Embryonic facial prominence (tissue), 1 donor: ENCODE results near the gene MICB.
"Not testable (repeated sequence)": the region's sequence is repeated elsewhere in the genome, so short reads cannot be mapped to it uniquely, and the experiment has no call there.

ENCODE experiments used
- DNase-seq: peaks from one replicate; pipeline ENCODE4 v3.0.0-alpha.2; 2016; ENCODE audit errors: extremely low spot score

The MICB gene

DNA sequence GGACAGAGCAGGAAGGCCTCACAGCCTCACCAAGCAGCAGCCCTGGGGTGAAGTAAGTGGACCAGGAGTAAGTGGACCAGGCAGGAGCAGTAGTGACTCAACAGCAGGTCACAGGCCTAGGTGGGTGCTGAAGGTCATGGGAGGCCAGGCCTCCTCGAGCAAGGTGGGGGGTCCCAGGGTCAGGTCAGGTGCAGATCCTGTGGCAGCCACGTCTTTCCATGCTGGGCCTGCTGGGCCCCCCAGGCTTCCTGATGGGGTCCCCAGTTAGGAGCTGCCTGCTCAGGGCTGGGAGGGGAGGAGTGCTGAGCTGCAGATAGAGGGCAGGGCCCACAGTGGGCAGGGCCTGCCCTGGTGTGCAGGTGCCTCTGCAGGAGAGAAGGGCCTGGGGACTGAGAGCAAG is 11.1 kb downstream of the MICB start:
- not testable (repeated sequence) for DNase-seq

DNA sequence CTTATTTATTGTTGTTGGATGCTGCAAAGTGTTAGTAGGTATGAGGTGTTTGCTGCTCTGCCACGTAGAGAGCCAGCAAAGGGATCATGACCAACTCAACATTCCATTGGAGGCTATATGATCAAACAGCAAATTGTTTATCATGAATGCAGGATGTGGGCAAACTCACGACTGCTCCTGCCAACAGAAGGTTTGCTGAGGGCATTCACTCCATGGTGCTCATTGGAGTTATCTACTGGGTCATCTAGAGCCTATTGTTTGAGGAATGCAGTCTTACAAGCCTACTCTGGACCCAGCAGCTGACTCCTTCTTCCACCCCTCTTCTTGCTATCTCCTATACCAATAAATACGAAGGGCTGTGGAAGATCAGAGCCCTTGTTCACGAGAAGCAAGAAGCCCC is 12.1 kb downstream of the MICB start:
- DNase-seq: no peak

- no peak for DNase-seq
Observed at GRCh38 chr6:31513456-31514165, 15.7 kb downstream of the MICB start.

GRCh38 chr6:31521835-31522234 is 23.9 kb downstream of the MICB start:
- no peak for DNase-seq

- no peak for DNase-seq
Observed at GRCh38 chr6:31525553-31525931, 27.6 kb downstream of the MICB start.

DNA sequence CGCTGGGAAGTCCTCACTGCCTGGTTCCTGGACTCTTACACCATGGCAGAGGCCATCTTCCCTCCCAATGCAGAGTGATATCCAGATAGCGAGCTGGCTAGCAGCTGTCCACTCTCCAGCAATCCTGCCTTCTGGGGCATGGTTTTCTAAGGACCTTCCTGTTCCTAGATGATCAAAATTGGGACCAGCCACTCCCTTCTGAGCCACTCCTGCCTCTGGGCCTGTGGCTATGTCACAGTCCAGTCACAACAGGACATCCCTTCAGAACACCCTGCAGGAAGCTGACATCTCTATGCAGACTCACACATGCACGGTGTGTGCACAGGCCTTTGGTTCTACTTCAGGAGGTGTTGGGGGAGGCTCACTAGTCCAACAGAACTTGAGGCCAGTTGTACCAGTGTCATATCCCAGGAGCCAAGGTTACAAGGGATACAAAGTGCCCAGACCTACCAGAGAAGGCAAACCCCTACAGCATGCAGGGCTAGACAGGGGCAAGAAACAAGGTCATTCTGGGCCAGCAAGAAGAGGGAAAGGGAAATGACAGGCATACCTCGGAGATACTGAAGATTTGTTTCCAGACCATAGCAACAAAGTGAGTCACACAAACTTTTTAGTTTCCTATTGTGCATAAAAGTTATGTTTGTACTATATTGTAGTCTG is 28.1 kb downstream of the MICB start:
- DNase-seq: no peak

- no peak for DNase-seq
Observed at GRCh38 chr6:31528307-31528777, 30.4 kb downstream of the MICB start.

DNA sequence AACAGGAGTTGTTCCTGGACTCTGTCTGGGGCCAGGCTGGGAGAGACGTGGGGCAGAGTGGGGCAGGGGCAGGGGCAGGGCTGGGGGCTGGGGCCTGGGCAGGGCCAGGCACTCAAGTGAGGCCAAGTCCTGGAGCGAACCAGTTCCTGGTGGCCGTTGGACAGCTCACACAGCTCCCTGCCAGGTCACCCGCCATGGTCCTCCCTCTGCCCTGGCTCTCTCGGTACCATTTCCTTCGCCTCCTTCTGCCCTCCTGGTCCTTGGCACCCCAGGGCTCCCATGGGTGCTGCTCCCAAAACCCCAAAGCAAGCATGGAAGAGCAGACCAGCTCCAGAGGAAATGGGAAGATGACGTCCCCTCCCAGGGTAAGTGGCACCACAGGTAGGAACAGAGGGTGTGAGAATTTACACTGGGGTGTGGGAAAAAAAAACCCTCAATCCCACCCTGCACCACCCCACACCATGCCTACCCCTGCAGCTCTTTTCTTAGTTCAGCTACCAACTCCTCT is 30.9 kb downstream of the MICB start, which contains the start of gene MCCD1:
TSS of gene MCCD1 (plus strand) at position 142 of the 508 bp plus-strand sequence. CDS start at position 195, 53 bp downstream.
- no peak for DNase-seq

DNA sequence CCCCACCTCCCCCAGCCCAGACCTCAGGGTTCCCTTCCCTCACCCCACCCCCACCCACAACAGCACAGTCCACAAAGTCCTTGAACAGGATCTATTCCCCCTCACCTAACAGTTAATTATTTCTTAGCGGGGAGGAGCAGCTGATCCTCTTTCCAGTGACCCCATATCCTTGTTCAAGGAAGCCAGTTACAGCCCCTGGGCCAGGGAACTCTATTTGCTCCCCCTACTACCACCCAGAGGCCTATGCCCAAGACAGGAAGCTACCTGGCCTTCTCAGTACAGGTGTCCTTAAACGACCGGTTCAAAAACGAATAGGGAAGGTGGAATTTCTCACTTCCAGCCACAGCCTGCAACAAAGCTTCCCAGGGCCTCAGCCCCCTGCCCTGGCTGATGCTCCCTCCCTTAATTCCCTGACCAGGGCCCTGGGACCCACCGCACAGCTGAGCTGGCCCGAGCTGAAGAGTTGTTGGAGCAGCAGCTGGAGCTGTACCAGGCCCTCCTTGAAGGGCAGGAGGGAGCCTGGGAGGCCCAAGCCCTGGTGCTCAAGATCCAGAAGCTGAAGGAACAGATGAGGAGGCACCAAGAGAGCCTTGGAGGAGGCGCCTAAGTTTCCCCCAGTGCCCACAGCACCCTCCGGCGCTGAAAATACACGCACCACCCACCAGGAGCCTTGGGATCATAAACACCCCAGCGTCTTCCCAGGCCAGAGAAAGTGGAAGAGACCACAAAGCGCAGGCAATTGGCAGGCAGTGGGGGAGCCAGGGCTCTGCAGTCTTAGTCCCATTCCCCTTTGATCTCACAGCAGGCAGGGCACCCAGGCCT is 31.6 kb downstream of the MICB start:
- no peak for DNase-seq

- no peak for DNase-seq
Observed at GRCh38 chr6:31530659-31531058, 32.7 kb downstream of the MICB start.

DNA sequence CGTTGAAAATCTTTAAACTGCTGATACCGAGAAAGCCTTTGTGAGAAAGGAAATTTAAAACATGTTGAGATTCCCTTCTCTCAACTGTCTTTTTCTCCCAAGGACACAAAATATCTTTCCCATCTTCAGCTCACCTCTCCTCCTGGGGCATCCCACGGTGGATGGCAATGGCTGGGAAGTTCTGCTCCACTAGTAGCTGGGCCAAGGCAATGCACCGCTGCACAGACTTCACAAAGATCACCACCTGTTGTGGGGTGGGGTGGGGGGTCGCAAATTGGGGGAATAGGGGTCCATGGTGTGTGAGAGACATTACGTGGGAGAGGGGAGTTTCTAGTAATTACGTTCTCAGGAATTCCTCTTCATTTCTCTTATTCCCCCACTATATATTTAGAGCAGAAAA is 33.2 kb downstream of the MICB start:
- no peak for DNase-seq

DNA sequence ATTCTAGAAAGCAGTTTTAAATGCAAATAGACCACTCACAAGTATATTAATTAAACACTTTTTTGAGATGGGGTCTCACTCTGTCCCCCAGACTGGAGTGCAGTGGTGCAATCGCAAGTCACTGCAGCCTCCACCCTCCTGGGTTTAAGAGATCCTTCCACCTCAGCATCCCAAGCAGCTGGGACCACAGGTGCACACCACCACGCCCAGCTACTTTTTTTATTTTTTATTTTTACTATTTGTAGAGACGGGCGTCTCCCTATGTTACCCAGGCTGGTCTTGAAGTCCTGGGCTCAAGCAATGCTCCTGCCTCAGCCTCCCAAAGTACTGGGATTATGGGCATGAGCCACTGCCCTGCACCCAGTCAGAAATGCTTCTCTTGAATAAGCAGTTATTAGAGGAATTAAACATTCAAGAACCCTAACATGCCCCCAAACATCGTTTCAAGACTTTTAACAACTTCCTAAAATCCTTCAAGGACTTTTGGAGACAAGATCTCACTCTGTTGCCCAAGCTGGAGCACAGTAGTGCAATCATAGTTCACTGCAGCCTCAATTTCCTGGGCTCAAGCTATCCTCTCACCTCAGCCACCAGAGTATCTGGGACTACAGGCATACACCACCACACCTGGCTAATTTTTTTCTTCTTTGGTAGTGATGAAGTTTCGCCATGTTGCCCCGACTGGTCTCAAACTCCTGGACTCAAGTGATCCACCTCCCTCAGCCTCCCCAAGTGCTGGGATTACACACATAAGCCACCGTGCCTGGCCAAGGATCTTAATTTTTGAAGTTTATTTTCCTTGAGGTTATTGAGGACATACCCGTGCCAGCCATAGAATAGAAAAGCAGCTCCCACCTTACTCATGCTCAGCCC is 34.1 kb downstream of the MICB start:
- DNase-seq: no peak

DNA sequence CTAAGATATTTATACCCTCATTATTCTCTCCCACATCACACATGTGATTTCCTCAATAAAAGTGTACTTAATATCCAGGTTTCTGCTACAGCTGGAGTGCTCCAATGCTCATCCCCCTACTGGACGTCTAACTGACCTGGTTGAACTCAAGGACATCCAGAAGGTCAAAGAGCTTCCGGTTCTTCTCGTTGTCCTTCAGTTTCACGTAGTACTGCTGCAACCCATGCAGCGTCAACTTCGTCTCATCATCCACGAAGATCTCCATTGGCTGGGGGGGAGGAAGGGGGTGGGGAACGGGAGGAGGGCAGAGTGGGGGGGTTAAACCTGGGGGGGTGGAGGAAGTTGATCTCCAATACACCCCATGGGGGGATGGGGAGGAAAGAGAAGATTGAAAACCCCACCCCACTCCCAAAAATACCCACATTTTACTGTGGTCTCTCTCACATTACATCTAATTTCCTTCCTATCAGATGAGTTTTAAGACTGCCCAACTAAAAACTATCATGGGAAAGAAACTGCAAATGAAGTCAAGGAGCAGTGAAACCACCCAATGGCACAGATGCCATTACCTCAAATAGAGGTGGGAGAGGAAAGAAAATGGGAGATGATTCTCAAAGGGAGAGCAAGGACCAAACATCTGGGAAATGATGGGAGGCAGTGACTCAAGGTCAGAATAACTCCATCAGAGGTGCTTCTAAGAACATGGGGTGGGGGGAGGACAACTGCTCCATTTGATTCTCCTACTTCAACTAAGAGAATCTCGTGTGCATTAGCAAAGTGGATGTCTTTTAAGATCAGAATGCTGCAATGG is 34.9 kb downstream of the MICB start:
- no peak for DNase-seq

- no peak for DNase-seq
Observed at GRCh38 chr6:31533455-31533841, 35.5 kb downstream of the MICB start.

DNA sequence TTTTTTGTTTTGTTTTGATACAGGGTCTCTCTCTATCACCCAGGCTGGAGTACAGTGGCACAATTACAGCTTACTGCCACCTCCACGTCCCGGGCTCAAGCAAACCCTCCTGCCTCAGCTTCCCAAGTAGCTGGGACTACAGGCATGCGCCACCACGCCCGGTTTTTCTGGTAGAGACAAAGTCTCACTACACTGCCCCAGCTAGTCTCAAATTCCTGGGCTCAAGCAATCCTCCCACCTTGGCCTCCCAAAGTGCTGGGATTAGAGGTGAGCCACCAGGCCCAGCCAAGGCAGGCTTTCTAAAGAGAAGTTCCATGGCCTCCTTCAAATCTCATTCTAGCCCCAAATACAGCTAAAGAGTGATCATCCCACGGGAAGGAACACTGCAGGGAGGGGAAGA is 36.1 kb downstream of the MICB start:
- DNase-seq: no peak

GRCh38 chr6:31534521-31535040 is 36.6 kb downstream of the MICB start:
- no peak for DNase-seq

- no peak for DNase-seq
Observed at GRCh38 chr6:31535538-31536324, 37.8 kb downstream of the MICB start.

GRCh38 chr6:31538805-31539400 is 41.0 kb downstream of the MICB start:
- no peak for DNase-seq

- DNase-seq: no peak
Observed at GRCh38 chr6:31540640-31541039, 42.7 kb downstream of the MICB start.
